ENCODE results near the gene ZBTB11.
"Not testable (repeated sequence)": the region's sequence is repeated elsewhere in the genome, so short reads cannot be mapped to it uniquely, and the experiment has no call there.

ZBTB11 gene, protein sequence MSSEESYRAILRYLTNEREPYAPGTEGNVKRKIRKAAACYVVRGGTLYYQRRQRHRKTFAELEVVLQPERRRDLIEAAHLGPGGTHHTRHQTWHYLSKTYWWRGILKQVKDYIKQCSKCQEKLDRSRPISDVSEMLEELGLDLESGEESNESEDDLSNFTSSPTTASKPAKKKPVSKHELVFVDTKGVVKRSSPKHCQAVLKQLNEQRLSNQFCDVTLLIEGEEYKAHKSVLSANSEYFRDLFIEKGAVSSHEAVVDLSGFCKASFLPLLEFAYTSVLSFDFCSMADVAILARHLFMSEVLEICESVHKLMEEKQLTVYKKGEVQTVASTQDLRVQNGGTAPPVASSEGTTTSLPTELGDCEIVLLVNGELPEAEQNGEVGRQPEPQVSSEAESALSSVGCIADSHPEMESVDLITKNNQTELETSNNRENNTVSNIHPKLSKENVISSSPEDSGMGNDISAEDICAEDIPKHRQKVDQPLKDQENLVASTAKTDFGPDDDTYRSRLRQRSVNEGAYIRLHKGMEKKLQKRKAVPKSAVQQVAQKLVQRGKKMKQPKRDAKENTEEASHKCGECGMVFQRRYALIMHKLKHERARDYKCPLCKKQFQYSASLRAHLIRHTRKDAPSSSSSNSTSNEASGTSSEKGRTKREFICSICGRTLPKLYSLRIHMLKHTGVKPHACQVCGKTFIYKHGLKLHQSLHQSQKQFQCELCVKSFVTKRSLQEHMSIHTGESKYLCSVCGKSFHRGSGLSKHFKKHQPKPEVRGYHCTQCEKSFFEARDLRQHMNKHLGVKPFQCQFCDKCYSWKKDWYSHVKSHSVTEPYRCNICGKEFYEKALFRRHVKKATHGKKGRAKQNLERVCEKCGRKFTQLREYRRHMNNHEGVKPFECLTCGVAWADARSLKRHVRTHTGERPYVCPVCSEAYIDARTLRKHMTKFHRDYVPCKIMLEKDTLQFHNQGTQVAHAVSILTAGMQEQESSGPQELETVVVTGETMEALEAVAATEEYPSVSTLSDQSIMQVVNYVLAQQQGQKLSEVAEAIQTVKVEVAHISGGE

DNA sequence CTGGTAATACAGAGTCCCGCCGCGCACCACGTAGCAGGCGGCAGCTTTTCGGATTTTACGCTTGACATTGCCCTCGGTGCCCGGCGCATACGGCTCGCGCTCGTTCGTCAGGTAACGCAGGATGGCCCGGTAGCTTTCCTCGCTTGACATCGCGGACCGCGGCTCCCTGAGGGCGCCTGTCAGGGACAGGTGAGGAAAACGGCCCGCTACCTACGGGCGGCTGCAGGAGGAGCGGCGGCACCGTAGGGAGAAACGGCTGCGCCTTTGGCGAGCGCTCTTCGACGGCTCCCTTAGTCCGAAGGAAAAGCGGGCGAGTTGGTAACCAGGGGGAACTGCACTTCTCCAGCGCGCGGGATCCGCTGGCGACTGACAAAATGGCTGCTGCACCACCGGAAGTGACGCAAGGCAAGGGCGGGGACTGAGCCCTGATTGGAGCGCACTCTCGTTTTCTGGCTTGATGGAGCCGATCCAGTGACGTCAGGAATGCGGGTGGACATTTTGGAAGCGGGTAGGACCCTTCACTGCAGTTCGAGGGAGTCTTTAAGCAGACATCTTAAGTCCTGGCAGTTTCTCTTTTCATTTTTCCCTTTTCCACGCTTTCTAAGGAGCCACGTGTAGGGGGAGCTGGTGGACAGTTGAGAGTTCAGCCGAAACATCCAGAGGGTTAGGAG, at the start of gene ZBTB11:
ZBTB11 (minus strand) TSS at position 368 of the 671 bp plus-strand sequence; CDS start at position 150, 218 bp downstream.
- no peak for DNase-seq

DNA sequence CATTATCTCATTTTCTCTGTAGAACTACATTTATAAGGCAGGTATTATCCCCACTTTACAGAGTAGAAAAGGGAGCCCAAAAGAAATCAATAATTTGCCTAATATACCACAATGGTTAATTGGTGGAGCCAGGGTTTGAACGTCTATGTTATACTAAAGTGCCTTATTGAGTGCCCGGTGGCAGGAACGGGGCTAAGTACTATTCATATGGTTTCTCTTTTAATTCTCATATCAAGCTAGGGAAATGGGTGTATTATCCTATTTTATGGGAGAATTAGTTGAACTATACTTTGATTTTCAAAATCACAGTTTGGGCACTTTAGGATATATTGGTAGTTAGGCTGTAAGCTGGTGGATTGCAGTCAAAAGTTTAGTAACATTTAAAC, 49.0 kb upstream of the ZBTB11 start:
- DNase-seq: no peak

DNA sequence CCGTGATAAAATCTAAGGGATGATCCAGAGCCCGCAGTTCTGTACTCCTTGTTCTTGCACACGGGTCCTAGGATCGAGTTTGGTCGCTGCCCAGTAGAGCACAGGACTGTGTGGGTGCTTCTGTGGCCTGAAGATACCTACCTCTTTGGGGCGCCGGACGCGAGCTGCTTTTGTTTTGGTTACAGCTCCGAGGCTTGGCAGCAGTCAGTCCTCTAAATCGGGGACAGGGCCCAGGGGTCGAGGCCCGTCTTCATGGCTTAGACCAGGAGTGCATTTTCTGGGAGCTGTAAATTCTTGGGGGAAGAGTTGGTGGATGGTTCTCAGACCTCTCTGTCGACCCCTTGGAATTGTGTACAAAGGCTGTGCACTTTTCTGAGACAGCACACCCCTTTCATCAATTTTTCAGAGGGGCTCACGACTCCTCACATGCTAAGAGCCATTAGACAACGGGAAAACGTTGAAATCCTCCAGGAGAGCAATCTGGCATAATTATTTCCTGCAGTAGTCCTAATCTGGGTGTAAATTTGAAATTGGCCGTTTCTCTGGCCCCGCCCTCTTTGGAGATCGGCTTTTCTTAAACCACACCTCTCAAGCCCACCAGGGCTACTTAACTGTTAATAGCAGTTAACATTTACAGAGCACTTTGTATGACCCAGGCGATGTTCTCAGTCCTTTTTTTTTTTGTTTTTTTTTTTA, 48.4 kb upstream of the ZBTB11 start:
- no peak for DNase-seq

DNA sequence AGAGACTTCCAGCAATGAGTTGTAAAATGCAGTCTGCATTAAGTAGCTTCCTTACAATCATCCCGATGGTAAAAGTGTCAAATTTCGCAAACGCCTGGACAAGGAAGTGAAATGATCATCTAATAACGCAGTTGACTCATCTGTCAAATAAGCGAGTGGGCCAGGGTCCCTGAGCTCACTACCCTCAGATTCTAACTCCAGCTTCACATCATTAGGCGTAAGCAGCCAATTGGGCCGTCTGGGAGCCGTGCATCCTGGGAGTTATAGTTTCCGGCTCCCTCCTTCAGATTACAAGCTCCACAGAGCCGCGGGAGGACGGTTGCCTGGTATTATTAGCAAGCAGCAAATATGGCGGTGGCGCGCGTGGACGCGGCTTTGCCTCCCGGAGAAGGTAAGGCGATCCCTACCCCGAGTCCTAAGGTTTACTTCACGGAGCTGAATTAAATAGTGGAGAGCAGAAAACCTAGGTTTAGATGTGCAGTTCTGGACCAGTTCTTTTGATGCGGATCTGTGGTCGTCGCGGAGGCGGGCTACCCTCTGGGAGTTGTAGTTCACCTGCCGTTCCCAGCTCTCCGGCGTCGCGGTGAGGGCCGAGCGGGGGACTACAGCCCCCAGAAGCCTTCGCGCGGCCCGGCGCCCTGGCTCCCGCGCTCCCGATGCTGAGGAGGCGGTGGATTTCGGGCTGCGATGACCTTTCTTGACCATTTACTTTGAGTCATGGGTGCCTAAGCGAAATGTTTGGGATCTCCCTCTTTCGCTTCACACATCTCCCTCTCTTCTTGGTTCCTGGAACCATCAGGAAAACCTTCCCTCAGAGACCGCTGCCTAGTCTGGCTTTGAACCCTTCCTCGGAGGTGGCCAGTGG, 47.6 kb upstream of the ZBTB11 start, which contains the start of gene CEP97:
CEP97 (plus strand) TSS at position 286 of the 865 bp plus-strand sequence; CDS start at position 349, 63 bp downstream.
- DNase-seq: peak; percentile 86

DNA sequence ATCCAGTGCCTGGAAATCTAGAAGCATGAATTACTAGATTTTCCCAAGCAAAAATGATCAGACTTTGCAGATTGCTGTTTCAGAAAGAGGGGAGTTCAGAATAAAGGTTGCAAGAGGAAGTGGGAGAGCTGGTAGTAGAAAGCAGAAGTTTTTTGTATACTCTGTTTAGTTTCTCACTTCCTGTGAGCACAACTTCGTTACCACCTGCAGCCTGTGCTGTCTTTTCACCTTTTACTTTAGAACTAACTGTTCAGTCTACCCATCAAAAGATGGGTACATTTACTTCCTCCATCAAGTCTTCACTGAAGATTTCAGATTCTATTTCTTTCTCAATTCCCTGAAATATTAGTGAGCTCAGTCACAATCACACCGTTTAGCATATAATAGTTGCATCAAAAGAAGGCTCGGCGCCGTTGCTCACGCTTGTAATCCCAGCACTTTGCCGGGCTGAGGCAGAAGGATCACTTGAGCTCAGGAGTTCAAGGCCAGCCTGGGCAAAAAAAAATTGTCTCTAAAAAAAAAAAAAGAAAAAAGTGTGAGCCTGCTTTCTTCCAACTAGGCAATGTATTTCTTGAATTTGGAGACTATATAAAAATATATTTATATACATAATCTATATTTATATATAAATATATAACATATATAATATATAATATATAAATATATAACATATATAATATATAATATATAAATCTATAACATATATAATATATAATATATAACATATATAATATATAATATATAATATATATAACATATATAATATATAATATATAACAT, 45.7 kb upstream of the ZBTB11 start:
- DNase-seq: no peak

DNA sequence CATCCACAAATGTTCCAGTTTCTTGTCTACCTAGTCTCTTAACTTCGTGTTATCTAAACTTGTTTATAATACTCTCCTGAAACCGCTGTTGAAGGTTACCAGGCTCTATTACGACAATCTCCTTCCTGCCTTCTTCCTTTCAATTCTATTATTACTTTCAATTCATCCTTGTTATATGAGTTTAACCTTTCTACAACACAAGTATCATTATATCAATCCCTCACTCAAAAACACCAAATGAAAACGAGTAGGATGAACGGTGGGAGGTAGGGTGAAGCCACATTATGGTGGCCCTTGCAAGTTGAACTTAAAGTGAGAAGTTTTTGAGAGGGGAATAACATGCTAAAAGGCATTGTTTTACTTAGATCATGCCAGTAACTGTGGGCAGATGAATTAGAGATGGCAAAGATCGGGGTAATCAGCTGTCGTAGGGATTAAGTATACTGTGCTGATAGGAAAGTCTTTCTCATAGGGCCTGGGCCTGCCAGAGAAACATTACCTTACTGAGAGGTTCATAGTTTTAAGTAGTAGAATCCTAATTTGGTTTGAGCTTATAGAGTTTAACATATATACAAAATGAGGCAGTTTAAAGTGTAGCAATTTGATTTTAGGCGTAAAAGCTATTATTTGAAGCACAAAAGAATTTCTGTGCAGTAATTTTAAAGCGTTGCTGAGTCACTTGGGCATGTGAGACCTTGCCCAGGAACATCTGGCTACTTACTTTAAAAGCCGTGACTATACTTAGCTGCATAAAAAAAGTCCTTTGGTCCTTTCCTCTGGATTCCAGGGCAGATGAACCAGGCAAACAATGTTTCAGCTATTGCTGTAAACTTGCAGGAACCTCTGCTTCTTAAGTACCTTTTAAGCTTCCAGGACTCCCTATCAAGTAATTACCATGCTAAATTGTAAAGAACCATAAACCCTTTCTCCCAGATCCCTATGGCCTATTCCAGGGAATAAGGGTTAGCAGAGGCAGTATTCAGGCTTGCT, 44.2 kb upstream of the ZBTB11 start:
- no peak for DNase-seq

DNA sequence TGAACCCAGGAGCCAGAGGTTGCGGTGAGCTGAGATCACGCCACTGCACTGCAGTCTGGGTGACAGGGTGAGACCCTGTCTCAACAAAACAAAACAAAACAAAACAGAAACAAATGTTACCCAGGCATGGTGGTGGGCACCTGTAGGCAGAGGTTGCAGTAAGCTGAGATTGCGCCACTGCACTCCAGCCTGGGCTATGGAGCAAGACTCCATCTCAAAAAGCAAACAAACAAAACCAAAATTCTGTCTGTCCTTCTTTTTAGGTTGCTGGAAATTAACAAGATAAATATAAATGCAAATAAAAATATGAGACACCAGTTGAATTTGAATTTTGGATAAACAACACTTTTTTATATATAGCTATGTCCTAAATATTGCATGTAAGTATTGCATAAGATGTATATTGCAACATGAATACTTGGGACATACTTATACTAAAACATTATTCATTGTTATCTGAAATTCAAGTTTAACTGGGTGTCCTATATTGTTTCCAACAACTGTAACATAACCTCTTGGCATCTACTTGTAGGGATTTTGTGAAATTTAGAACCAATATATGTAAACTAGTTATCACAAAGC, 42.8 kb upstream of the ZBTB11 start:
- no peak for DNase-seq

DNA sequence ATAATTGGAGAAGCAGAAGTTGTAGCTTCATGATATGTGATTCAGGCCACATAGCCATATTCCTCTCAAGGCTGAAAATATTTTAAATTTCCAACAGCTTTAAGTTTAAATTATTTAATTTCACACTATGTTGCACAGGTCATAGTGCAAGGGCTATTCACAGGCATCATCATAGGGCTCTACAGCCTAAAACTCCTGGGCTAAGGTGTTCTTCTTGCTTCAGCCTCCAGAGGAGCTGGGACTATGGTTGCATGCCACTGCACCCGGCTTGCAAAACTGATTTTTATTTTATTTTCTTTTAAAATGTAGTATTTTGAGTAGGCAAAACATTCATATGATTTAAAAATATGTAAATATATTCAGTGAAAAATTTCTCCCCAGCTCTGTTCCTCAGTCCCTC, 41.5 kb upstream of the ZBTB11 start:
- DNase-seq: no peak

DNA sequence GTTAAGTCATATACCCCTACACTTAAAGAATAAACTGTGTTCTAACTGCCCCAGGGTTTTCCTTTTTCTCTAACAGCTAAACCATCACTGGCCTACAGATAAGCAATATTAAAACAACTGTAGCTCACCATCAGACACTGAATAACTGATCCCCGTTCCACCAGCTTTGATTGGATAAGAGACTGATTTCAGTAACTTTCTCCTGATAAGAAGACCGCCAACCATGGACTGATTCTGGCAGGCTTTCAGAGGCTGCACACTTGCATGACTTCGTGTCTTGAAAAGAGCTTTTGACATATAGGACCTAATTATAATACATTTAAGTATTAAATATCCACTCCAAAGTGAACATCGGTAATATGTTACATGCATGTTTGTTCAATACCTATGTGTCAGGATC, 32.2 kb upstream of the ZBTB11 start:
- no peak for DNase-seq

DNA sequence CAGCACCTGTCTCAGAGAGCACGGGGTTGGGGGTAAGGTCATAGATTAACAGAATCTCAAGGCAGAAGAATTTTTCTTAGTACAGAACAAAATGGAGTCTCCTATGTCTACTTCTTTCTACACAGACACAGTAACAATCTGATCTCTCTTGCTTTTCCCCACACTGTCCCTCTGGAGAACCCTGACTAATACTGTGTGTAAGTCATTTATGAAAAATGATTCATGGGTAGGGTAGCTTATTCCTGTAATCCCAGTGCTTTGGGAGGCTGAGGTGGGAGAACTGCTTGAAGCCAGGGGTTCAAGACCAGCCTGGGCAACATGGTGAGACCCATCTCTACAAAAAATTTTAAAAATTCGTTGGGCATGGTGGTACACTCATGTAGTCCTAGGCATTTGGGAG, 27.7 kb upstream of the ZBTB11 start:
- DNase-seq: not testable (repeated sequence)

DNA sequence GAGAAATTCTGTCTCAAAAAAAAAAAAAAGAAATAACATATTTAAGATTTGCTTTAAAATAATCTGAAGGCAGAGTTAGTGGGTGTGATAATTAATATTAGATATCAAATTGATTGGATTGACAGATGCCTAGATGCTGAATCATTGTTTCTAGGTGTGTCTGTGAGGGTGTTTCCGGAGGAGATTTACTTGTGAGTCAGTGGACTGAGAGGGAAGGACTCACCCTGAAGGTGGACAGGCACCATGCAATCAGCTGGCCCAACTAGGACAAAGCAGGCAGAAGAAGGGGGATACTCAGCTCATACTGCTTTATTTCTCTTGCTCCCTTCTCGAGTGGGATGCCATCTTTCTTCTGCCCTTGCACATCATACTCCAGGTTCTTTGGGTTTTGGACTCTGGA, 26.2 kb upstream of the ZBTB11 start:
- no peak for DNase-seq

DNA sequence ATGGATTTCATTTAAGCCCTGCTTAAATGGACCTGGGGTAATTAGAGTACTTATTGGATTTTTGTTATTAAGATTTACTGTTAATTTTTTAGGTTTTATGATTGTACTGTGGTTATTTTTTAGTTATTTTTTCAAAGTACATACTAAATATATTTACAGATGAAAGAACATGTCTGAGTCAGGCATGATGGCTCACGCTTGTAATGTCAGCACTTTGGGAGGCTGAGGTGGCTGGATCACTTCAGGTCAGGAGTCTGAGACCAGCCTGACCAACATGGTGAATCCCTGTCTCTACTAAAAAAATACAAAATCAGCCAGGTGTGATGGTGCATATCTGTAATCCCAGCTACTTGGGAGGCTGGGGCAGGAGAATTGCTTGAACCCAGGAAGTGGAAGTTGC, 25.8 kb upstream of the ZBTB11 start:
- DNase-seq: no peak

DNA sequence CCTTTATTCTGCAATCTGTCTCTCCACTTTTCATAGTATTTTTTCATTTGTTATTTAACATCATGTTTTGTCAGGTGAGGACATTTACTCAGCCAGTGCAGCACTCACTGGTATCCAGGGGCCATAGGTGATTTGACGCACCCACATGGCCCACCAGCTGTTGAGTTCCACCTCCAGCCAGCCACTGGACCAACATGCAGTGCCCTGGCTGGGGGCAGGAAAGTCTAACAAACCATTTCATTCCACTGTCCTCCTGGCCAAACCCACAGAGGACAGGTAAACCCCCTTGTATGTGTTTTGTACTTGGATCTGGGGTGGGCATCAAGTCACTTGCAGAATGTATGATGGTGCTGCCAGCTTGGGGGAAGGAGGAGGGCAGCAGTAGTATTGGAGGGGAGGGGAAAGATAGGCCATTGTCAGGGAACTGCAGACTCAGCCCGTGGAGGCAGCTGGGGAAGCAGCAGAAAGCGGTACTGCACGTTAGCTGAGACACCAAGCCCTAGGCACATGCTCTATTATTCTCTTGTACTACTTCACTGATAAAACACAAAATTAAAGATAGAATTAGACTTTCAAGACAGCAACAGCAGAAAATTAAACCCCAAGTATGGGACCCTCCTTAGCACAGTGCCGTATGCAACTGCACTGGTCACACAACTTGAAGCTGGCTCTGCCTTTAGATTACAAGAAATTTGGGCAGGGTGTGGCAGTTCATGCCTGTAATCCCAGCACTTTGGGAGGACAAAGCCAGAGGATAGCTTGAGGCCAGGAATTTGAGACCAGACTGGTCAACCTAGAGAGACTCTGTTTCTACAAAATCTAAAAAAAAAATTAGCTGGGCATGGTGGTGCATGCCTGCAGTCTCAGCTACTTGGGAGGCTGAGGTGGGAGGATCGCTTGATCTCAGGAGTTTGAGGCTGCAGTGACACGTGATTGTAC, 25.0 kb upstream of the ZBTB11 start:
- no peak for DNase-seq

DNA sequence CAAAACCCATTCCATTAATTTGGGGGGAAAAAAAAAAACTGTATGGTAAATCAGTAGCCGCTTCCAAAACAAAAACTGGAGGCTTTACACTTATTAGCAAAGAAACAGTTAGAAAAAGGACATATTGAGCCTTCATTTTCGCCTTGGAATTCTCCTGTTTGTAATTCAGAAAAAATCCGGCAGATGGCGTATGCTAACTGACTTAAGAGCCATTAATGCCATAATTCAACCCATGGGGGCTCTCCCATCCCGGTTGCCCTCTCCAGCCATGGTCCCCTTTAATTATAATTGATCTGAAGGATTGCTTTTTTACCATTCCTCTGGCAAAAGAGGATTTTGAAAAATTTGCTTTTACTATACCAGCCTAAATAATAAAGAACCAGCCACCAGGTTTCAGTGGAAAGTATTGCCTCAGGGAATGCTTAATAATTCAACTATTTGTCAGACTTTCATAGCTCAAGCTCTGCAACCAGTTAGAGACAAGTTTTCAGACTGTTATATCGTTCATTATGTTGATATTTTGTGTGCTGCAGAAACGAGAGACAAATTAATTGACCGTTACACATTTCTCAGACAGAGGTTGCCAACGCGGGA, 18.9 kb upstream of the ZBTB11 start:
- no peak for DNase-seq

DNA sequence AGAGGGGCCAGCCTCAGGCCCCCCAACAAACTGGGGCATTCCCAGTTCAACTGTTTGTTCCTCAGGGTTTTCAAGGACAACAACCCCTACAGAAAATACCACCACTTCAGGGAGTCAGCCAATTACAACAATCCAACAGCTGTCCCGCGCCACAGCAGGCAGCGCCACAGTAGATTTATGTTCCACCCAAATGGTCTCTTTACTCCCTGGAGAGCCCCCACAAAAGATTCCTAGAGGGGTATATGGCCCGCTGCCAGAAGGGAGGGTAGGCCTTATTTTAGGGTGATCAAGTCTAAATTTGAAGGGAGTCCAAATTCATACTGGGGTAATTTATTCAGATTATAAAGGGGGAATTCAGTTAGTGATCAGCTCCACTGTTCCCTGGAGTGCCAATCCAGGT, 17.9 kb upstream of the ZBTB11 start:
- not testable (repeated sequence) for DNase-seq

DNA sequence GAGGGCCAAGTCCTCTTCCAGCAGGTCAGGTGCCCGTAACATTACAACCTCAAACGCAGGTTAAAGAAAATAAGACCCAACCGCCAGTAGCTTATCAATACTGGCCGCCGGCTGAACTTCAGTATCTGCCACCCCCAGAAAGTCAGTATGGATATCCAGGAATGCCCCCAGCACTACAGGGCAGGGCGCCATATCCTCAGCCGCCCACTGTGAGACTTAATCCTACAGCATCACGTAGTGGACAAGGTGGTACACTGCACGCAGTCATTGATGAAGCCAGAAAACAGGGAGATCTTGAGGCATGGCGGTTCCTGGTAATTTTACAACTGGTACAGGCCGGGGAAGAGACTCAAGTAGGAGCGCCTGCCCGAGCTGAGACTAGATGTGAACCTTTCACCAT, 16.6 kb upstream of the ZBTB11 start:
- DNase-seq: not testable (repeated sequence)
